ENCODE measurements around the gene EEPD1.

The EEPD1 gene

GRCh38 chr7:36165802-36166201, 12.7 kb downstream of the EEPD1 start:
- no peak overlapping the region for H3K4me3 Mint-ChIP-seq
- no peak overlapping the region for H3K27ac Mint-ChIP-seq
- H3K36me3 Mint-ChIP-seq (ENCODE audit: low read depth), result no peaks in the 10 kb centered on the region
- peaks cover 2% of the 10 kb centered on the region for H3K27me3 Mint-ChIP-seq (ENCODE audit: low read depth, poor library complexity)
- no peaks in the 10 kb centered on the region for H3K9me3 Mint-ChIP-seq
- peaks cover 28% of the 10 kb centered on the region for H3K4me1 Mint-ChIP-seq
- DNase-seq, result no peak
- TF ChIP-seq, protein P1, sequence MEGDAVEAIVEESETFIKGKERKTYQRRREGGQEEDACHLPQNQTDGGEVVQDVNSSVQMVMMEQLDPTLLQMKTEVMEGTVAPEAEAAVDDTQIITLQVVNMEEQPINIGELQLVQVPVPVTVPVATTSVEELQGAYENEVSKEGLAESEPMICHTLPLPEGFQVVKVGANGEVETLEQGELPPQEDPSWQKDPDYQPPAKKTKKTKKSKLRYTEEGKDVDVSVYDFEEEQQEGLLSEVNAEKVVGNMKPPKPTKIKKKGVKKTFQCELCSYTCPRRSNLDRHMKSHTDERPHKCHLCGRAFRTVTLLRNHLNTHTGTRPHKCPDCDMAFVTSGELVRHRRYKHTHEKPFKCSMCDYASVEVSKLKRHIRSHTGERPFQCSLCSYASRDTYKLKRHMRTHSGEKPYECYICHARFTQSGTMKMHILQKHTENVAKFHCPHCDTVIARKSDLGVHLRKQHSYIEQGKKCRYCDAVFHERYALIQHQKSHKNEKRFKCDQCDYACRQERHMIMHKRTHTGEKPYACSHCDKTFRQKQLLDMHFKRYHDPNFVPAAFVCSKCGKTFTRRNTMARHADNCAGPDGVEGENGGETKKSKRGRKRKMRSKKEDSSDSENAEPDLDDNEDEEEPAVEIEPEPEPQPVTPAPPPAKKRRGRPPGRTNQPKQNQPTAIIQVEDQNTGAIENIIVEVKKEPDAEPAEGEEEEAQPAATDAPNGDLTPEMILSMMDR (IDR thresholded peaks at IDR 0.05), result no peak

- H3K4me3 Mint-ChIP-seq, result no peak overlapping the region
- TF ChIP-seq, protein P1 (IDR thresholded peaks at IDR 0.05), result no peak
- H3K9me3 Mint-ChIP-seq, result no peaks in the 10 kb centered on the region
- H3K36me3 Mint-ChIP-seq (ENCODE audit: low read depth), result no peaks in the 10 kb centered on the region
- H3K4me1 Mint-ChIP-seq, result peaks cover 21% of the 10 kb centered on the region
- H3K27me3 Mint-ChIP-seq (ENCODE audit: low read depth, poor library complexity), result no peaks in the 10 kb centered on the region
- no peak for DNase-seq
- H3K27ac Mint-ChIP-seq, result no peak overlapping the region
These were observed 14.5 kb downstream of the EEPD1 start for GRCh38 chr7:36167403-36168050.

- no peaks in the 10 kb centered on the region for H3K27me3 Mint-ChIP-seq (ENCODE audit: low read depth, poor library complexity)
- peaks cover 22% of the 10 kb centered on the region for H3K9me3 Mint-ChIP-seq
- H3K36me3 Mint-ChIP-seq (ENCODE audit: low read depth), result peaks cover 5% of the 10 kb centered on the region
- H3K4me1 Mint-ChIP-seq, result peaks cover 16% of the 10 kb centered on the region
- DNase-seq, result no peak
- no peak overlapping the region for H3K4me3 Mint-ChIP-seq
- TF ChIP-seq, protein P1 (IDR thresholded peaks at IDR 0.05), result no peak
- no peak overlapping the region for H3K27ac Mint-ChIP-seq
These were observed 18.4 kb downstream of the EEPD1 start for GRCh38 chr7:36171503-36171902.

- no peak overlapping the region for H3K4me3 Mint-ChIP-seq
- H3K4me1 Mint-ChIP-seq, result peaks cover 17% of the 10 kb centered on the region
- DNase-seq, result no peak
- peaks cover 3% of the 10 kb centered on the region for H3K27me3 Mint-ChIP-seq (ENCODE audit: low read depth, poor library complexity)
- TF ChIP-seq, protein P1 (IDR thresholded peaks at IDR 0.05), result no peak
- peaks cover 9% of the 10 kb centered on the region for H3K36me3 Mint-ChIP-seq (ENCODE audit: low read depth)
- peak overlapping the region; percentile 48 for H3K27ac Mint-ChIP-seq
- peaks cover 22% of the 10 kb centered on the region for H3K9me3 Mint-ChIP-seq
These were observed 22.8 kb downstream of the EEPD1 start for GRCh38 chr7:36175886-36176285.

DNA sequence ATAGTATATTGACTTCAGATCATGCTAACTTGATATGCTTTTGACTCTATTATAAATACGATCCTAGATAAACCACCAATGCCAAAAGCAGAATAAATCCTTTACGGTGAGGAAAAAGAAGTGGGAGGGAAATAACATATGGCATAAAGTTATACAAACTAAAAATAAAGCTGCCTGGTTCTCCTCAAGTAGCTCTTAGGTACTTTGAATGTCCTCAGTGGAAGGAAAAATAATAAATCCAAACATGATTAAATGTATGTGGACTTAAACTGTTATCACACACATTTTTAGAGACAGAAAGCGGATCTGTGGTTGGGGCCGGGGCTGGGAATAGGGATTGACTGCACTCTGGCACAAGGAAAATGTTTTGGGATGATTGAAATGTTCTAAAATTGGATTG, 23.6 kb downstream of the EEPD1 start:
- H3K27ac Mint-ChIP-seq, result no peak overlapping the region
- no peak overlapping the region for H3K4me3 Mint-ChIP-seq
- H3K9me3 Mint-ChIP-seq, result peaks cover 22% of the 10 kb centered on the region
- DNase-seq, result no peak
- peaks cover 3% of the 10 kb centered on the region for H3K27me3 Mint-ChIP-seq (ENCODE audit: low read depth, poor library complexity)
- H3K4me1 Mint-ChIP-seq, result peaks cover 26% of the 10 kb centered on the region
- H3K36me3 Mint-ChIP-seq (ENCODE audit: low read depth), result peaks cover 9% of the 10 kb centered on the region
- TF ChIP-seq, protein P1 (IDR thresholded peaks at IDR 0.05), result no peak

DNA sequence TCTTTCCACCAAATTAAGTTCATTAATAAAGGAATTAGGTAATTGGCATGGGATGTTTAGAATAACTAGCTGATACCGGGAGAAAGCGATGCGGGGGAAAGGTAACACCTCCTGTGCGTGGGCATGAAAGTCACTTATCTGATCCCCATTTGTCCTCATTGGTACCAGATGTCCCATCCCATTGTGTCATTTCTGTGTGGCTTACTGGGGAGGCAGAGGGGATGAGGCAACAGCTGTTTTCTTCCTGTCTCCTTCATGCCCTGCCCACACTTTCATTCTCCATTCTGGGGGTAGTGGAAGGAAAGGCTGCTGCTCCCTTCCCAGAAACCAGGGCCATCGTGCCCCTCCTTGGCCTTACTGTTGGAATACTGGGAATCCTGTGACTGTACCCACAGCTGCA, 27.1 kb downstream of the EEPD1 start:
- Mint-ChIP-seq H3K36me3 (ENCODE audit: low read depth) (peaks cover 5% of the 10 kb centered on the region), H3K27me3 (ENCODE audit: low read depth, poor library complexity) (peaks cover 3% of the 10 kb centered on the region), H3K4me3 (no peak overlapping the region), H3K27ac (no peak overlapping the region), H3K4me1 (peaks cover 38% of the 10 kb centered on the region), H3K9me3 (peaks cover 6% of the 10 kb centered on the region)
- TF ChIP-seq, protein P1 (IDR thresholded peaks at IDR 0.05), result no peak
- DNase-seq, result no peak
